Esophagus squamous epithelium (tissue), 4 donors: ENCODE results near the gene HOOK2.
A peak's percentile ranks its signal among the peaks of the same experiment; 100 is the strongest.

Experiments
- POLR2A ChIP-seq, 4 donors: fragments of 450-650 bp; IDR thresholded peaks; one replicate each; pipeline ENCODE4 v1.6.1; 2017; ENCODE audit warnings: antibody characterized with exemption in 4 of 4, mild to moderate bottlenecking in 4 of 4, moderate library complexity in 3 of 4
- TF ChIP-seq, protein P1 (sequence below), 6 experiments: fragments of 450-650 bp in 4 of 6; fragments of 200-600 bp in 2 of 6; sonication (generic) in 2 of 6; IDR thresholded peaks; one replicate each; pipeline ENCODE4 v1.5.1; 2016 to 2019; ENCODE audit warnings: antibody characterized with exemption in 6 of 6, mild to moderate bottlenecking in 4 of 6, moderate library complexity in 4 of 6

GRCh38 chr19:12774588-12775555 lies at the start of gene HOOK2:
- TF ChIP-seq, protein P1, sequence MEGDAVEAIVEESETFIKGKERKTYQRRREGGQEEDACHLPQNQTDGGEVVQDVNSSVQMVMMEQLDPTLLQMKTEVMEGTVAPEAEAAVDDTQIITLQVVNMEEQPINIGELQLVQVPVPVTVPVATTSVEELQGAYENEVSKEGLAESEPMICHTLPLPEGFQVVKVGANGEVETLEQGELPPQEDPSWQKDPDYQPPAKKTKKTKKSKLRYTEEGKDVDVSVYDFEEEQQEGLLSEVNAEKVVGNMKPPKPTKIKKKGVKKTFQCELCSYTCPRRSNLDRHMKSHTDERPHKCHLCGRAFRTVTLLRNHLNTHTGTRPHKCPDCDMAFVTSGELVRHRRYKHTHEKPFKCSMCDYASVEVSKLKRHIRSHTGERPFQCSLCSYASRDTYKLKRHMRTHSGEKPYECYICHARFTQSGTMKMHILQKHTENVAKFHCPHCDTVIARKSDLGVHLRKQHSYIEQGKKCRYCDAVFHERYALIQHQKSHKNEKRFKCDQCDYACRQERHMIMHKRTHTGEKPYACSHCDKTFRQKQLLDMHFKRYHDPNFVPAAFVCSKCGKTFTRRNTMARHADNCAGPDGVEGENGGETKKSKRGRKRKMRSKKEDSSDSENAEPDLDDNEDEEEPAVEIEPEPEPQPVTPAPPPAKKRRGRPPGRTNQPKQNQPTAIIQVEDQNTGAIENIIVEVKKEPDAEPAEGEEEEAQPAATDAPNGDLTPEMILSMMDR (IDR thresholded peaks at IDR 0.05) = peak in 1 of 6 experiments; percentile 25
- peak in 3 of 4 donors; percentile 27 to 47 (median 36) for TF ChIP-seq POLR2A (IDR thresholded peaks at IDR 0.05)
